ENCODE measurements around the gene ZDHHC9. TPM values are rescaled to one million over a fixed set of nuclear protein-coding genes. Genes with fewer than 3 reads are reported as not detected.

The ZDHHC9 gene
- total RNA-seq, 1 experiment from 2014 or later, result 60.8 TPM

- Mint-ChIP-seq H3K4me3 (ENCODE audit: low read depth, unreplicated experiment) (no peak overlapping the region), H3K27ac (ENCODE audit: unreplicated experiment) (no peak overlapping the region), H3K9me3 (ENCODE audit: low read depth, unreplicated experiment) (no peaks in the 10 kb centered on the region), H3K27me3 (ENCODE audit: unreplicated experiment) (no peaks in the 10 kb centered on the region), H3K36me3 (ENCODE audit: insufficient read depth, unreplicated experiment) (peaks cover 3% of the 10 kb centered on the region), H3K4me1 (ENCODE audit: low read depth, unreplicated experiment) (no peaks in the 10 kb centered on the region)
- no TSS peak for BruUV-seq (replicated peaks)
- intact Hi-C loops (cut with micrococcal nuclease; ENCODE audit: unreplicated experiment), result no loop called here
- TF ChIP-seq CTCF (IDR thresholded peaks at IDR 0.05; ENCODE audit: unreplicated experiment), result no peak
- CTCF ChIA-PET, result no interaction called here
- DNase-seq, result no peak
Measured at GRCh38 chrX:129824620-129825019, 19.1 kb downstream of the ZDHHC9 start.

DNA sequence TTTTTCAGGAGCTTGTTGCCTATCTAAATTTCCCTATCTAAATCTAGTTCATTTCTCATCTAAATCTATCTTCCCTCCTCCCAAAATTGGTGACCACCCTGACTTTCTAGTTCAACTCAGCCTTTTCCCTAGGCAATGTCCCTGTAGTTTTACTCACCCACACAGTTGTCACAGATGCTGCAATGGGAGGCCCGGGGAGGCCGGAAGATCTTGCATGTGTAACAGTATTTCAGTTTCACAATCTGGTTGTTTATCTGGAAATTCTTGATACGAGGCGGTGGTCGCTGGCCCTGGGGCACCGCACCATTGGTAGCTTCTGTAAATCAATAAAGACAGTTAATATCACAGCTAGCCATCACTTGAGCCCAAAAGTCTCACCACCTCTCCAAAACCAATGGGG lies 20.2 kb downstream of the ZDHHC9 start:
- Mint-ChIP-seq H3K4me3 (ENCODE audit: low read depth, unreplicated experiment) (no peak overlapping the region), H3K27me3 (ENCODE audit: unreplicated experiment) (no peaks in the 10 kb centered on the region), H3K36me3 (ENCODE audit: insufficient read depth, unreplicated experiment) (peaks cover 3% of the 10 kb centered on the region), H3K4me1 (ENCODE audit: low read depth, unreplicated experiment) (no peaks in the 10 kb centered on the region), H3K9me3 (ENCODE audit: low read depth, unreplicated experiment) (no peaks in the 10 kb centered on the region), H3K27ac (ENCODE audit: unreplicated experiment) (no peak overlapping the region)
- no TSS peak for BruUV-seq (replicated peaks)
- CTCF ChIA-PET, result no interaction called here
- no peak for DNase-seq
- intact Hi-C loops (cut with micrococcal nuclease; ENCODE audit: unreplicated experiment), result loop anchor here (1.0 kb wide), 1 partner anchor 216 kb away; no protein-coding TSS in a partner anchor
- TF ChIP-seq CTCF (IDR thresholded peaks at IDR 0.05; ENCODE audit: unreplicated experiment), result no peak

DNA sequence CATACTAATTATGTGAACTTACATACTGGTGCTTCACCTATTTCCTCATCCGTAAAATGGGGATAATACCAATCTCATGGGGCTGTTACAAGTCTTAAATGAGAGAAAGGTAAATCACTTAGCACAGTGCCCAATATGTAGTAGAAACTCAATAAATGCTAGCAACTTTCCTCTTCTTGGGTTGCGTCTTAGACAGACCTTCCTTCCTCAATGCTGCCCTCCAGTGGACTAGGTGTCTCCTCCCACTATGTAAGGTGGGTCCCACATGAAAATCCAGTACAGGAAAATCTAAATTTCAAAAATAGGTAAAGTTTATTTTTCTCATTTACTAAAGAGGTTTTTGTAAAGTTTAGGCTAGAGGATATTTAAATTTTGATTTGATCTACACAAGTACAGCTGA lies 20.6 kb downstream of the ZDHHC9 start:
- no peaks in the 10 kb centered on the region for H3K4me1 Mint-ChIP-seq (ENCODE audit: low read depth, unreplicated experiment)
- peaks cover 3% of the 10 kb centered on the region for H3K36me3 Mint-ChIP-seq (ENCODE audit: insufficient read depth, unreplicated experiment)
- no peaks in the 10 kb centered on the region for H3K9me3 Mint-ChIP-seq (ENCODE audit: low read depth, unreplicated experiment)
- H3K27me3 Mint-ChIP-seq (ENCODE audit: unreplicated experiment), result no peaks in the 10 kb centered on the region
- intact Hi-C loops (cut with micrococcal nuclease; ENCODE audit: unreplicated experiment), result loop anchor here (1.0 kb wide), 1 partner anchor 216 kb away; no protein-coding TSS in a partner anchor
- H3K4me3 Mint-ChIP-seq (ENCODE audit: low read depth, unreplicated experiment), result no peak overlapping the region
- DNase-seq, result peak; percentile 45
- BruUV-seq (replicated peaks), result no TSS peak
- TF ChIP-seq CTCF (IDR thresholded peaks at IDR 0.05; ENCODE audit: unreplicated experiment), result peak; percentile 51
- no peak overlapping the region for H3K27ac Mint-ChIP-seq (ENCODE audit: unreplicated experiment)
- CTCF ChIA-PET, result no interaction called here

DNA sequence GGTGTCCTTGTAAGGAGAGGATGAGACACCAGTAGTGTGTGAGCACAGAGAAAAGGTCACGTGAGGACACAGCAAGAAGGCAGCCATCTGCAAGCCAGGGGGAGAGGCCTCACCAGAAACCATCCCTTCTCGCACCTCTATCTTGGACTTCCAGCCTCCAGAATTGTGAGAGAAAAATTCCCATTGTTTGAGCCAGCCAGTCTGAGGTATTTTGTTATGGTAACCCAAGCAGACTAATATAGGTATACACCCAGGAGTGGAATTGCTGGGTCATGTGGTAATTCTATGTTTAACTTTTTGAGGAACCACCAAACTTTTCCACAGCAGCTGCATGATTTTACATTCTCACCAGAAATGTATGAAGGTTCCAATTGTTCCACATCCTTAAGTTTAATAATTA lies 25.6 kb downstream of the ZDHHC9 start:
- Mint-ChIP-seq H3K27ac (ENCODE audit: unreplicated experiment) (no peak overlapping the region), H3K27me3 (ENCODE audit: unreplicated experiment) (no peaks in the 10 kb centered on the region), H3K4me3 (ENCODE audit: low read depth, unreplicated experiment) (no peak overlapping the region), H3K4me1 (ENCODE audit: low read depth, unreplicated experiment) (no peaks in the 10 kb centered on the region), H3K9me3 (ENCODE audit: low read depth, unreplicated experiment) (no peaks in the 10 kb centered on the region), H3K36me3 (ENCODE audit: insufficient read depth, unreplicated experiment) (peaks cover 12% of the 10 kb centered on the region)
- TF ChIP-seq CTCF (IDR thresholded peaks at IDR 0.05; ENCODE audit: unreplicated experiment), result no peak
- intact Hi-C loops (cut with micrococcal nuclease; ENCODE audit: unreplicated experiment), result no loop called here
- CTCF ChIA-PET, result no interaction called here
- DNase-seq, result no peak
- no TSS peak for BruUV-seq (replicated peaks)

All from Calu3 (cell line).